GM19467 (cell line): ENCODE data around the gene HOXD11.
A peak's percentile ranks its signal among the peaks of the same experiment; 100 is the strongest.

Source experiments
- ATAC-seq: cut with Tn5 transposase; IDR thresholded peaks from one replicate; pipeline ENCODE4 v1.9.1; 2021; ENCODE audit warnings: mild to moderate bottlenecking, moderate library complexity; ENCODE audit not compliant: unreplicated experiment

HOXD11 gene

GRCh38 chr2:176130957-176131847, 24.1 kb downstream of the HOXD11 start:
- ATAC-seq: no peak

DNA sequence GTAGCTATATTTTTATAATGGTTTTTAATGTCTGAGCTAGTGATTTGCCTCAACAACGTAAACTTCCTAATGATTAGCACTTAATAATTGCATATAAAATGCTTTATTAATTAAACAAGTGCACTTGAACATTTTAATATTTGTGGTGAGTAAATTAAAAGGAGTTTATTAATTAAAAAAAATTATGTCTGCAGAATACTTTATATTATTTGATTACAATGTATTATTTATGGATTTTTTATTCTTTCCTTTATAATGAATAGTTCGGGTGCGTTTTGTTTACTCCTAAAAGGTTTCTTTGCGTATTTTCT, 24.7 kb downstream of the HOXD11 start:
- ATAC-seq: no peak

DNA sequence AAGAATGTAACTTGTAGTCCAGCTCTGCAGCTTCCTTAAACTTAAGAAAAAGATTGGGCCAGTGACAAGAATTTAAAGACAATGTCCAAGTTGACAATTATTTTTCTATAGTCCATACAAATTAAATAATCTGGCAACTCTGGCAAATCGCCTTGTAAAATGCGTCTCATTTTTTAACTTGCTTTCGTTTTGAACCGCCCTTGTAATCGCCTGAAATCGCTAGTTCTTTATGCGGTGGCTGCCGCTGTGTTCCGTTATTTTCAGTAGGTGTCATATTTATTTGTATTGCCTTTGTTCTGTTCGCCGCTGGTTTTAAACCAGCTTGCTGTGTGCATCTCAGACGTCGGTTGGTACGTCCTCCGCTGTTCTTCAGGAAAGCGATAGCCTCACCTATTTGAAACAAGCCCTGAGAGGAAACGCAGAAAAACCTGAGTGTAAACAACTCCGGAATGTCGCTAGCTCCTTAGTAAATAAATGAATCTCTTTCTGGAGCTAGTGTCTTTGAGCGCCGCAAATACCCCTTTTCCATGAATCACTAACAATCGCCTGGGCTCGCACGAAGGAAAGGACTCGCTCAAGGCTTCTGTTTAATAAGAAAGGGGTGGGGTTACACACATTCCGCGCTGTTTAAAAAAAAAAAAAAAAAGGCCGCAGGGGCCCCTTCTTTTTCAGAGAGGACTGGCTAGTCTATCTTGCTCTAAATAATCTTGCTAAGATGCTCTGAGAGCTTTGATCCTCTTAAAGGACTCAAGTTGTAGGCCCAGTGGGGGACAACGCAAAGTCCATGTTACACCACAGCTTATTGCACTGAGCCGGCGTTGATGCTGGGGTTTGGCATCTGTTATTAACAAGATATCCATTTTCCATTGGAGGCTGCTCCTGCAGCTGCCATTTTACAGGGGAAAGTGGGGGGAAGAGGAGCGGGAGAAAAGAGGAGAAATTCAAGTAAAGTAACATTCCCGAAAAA, 25.4 kb downstream of the HOXD11 start:
- ATAC-seq: no peak

GRCh38 chr2:176133389-176133788, 26.3 kb downstream of the HOXD11 start:
- ATAC-seq: no peak

GRCh38 chr2:176134035-176134434, 27.0 kb downstream of the HOXD11 start:
- ATAC-seq: no peak

- ATAC-seq: no peak
Observed at GRCh38 chr2:176135035-176135440, 28.0 kb downstream of the HOXD11 start.

DNA sequence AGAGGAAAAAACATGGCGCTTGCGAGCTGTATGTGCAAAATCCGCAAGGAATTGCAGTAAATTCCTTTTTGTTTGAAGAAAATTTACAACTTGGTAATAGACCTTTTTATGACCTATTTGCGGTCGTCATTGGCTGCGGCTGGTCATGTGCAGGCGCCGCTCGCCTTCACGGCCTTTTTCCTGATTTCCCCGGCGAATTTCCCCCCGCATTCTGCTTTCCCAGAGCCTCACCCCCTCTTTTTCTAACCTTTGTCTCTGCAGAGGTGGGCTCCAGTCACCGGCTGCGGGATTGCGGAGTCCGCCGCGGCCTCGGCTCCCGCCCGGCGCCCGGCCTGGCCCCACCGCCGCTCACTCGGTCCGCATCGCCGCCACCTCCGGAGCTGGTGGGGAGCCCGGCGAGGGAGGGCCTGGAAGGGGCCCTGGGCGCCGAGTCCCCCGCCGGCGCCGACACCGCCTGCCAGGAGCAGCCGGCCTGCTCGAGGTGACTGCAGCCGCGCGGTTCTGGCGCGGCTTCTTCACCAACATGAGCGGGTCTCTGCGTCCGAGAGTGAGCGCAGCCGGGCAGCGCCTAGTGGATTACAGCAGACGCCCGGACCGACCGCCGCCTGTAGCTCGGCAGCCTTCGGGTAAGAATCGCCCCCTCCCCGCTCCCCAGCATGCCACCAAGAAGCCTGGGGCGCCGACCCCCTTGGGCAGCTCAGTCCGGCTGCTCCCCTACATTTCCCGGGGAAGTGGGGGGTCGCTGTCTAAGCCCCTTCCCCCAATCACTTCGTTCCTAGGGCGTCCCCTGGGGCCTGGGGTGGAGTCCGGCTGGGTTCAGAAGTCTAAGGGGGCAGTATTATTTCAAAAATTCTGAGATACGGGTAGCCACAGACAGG, 29.5 kb downstream of the HOXD11 start:
- no peak for ATAC-seq

DNA sequence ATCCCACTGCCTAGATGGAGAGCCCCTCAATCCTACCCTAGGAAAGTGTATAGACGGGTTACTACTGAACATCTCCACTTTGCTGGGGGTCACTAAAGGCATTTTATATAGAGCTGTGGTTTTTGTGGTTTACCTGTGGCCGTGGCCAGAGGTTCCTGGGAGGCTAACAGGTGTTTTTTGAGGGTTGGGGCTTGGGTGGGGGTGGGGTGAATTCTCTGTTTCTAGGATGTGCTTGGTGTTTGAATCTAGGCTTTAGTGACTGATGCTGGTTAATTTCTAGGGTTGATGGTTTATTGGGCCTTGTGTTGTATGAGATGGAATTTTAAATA, 30.1 kb downstream of the HOXD11 start:
- no peak for ATAC-seq

- ATAC-seq: no peak
Observed at GRCh38 chr2:176137906-176138305, 30.8 kb downstream of the HOXD11 start.

GRCh38 chr2:176138526-176138922, 31.4 kb downstream of the HOXD11 start:
- ATAC-seq: no peak

- no peak for ATAC-seq
Observed at GRCh38 chr2:176138923-176139660, 32.0 kb downstream of the HOXD11 start.

DNA sequence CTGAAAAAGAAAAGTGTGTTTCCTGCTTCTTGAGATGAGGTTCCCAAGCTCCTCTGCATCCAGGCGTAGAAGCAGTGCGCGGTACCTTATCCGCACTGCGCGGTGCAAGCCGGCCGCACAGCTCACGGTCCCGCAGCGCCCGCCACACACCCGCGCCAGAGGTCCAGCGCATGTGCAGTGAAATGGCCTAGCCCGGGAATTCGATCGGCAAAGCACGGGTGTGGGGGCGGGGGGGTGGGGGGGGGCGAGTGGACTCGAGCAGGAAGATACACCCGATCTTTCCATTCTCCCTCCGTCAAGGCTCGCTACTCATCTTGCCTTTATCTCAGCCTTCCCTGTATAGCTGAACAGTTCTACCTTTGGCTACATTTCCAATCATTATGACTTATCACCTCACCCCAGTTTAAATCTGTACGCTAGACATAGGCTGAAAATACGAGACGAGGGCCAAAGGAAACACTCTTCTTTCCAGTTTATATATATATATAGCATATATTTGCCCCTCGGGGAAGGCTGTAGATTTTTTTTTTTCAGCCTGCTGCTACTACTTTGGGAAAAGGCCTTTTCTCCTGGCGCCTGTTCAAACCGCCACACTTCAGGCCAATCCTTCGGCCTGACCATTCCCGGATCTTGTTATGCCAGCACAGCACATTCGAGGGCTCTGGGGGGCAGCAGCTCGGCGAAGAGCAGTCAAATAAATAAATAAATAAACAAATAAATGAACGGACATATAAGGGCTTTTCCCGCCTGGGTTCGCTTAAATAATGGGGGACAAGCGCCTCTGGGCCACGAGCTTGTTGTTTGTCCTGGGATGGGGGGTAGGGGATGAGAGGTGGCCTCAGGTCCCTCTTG, 32.8 kb downstream of the HOXD11 start:
- no peak for ATAC-seq

DNA sequence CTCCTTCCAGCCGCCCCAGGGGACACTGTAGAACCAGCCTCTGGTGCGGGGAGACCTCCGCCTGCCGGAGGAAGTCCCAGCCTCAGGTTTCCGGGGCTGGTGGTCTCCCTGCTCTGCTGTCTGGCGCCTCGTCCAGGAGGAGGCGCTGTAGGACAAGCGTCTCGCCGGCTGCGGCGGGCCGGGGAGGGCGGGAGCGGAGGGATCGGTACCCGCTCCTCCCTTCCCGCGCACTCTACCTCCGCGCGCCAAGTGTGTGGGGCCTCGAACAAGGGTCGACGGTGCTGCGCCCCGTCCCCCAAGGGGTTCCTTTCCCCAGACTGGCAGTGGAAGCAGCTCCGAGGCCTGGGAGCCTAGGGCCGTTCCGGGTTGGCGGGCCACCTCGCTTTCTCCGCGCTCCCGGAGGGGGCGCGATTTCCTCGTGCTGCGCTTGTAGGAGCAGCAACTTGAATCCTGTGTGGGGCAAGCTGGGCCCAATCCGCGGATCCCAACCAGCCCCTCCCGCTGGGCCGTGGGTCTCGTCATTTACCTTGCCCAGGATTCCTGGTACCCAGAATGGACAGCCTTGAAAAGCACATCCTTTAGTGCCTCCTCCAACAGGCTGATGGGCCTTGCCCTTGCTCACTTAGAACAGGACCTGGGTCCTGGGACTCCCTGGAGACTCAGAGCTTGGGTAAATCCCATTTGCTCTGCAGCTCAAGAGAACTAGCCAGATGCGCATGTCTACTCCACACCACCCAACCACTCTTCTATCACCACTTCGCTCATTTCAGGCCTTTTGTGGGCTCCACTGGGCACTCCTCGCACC, 33.6 kb downstream of the HOXD11 start:
- ATAC-seq: peak; percentile 85

DNA sequence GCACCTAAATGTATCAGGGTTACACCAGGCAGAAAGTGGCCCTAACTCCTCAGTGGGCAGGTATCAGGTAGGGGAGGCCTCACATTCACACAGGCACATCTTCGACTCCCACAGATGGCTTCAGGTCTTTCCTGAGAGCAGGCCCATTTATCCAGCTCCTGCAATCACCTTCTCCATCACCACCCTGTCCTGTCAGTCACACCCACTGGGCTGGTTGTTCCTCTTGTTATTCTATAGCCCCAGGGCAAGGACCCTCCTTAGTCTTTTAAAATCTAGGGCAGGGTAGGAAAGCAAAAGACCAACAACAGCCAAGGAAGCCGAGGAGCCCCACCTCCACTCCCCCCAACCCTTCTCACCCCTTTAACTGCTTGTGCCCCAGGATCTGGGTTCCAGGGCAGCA, 35.2 kb downstream of the HOXD11 start:
- ATAC-seq: no peak

- ATAC-seq: no peak
Observed at GRCh38 chr2:176145085-176145969, 38.2 kb downstream of the HOXD11 start.

GRCh38 chr2:176146101-176146500, 39.0 kb downstream of the HOXD11 start:
- ATAC-seq: no peak

- ATAC-seq: no peak
Observed at GRCh38 chr2:176146645-176147044, 39.6 kb downstream of the HOXD11 start.
